Loucy (cell line): ENCODE data around the gene DPM2.

Experiments used
- CTCF ChIP-seq: fragments of 200-600 bp; sonication (generic); conservative IDR thresholded peaks from 2 replicates; pipeline ENCODE4 v1.5.1; 2014; ENCODE audit warnings: mild to moderate bottlenecking, antibody characterized with exemption, low read length
- EZH2phosphoT487 ChIP-seq: fragments of 200-600 bp; IDR thresholded peaks from 2 replicates; pipeline ENCODE4 v1.6.1; 2018; ENCODE audit warnings: antibody characterized with exemption, mild to moderate bottlenecking, moderate library complexity, borderline replicate concordance

GRCh38 chr9:127985011-127985410 lies 47.4 kb upstream of the DPM2 start:
- TF ChIP-seq CTCF (no peak), EZH2phosphoT487 (no peak)
